Measurements from ENCODE around the gene GFOD1. TPM values are rescaled to one million over a fixed set of nuclear protein-coding genes. Genes with fewer than 3 reads are reported as not detected.
"Not testable (repeated sequence)": the region's sequence is repeated elsewhere in the genome, so short reads cannot be mapped to it uniquely, and the experiment has no call there.

Gene GFOD1
- polyA plus RNA-seq, 4 donors: 1.6 to 2.5 (median 1.8) TPM

- DNase-seq (ENCODE audit: low read depth in 4 of 4, low spot score in 3 of 4): peak in 1 of 4 donors; percentile 50
These were observed 24.7 kb upstream of the GFOD1 start for GRCh38 chr6:13511913-13512717.

GRCh38 chr6:13511141-13511571, 23.8 kb upstream of the GFOD1 start:
- DNase-seq (ENCODE audit: low read depth in 4 of 4, low spot score in 3 of 4): not testable (repeated sequence)

DNA sequence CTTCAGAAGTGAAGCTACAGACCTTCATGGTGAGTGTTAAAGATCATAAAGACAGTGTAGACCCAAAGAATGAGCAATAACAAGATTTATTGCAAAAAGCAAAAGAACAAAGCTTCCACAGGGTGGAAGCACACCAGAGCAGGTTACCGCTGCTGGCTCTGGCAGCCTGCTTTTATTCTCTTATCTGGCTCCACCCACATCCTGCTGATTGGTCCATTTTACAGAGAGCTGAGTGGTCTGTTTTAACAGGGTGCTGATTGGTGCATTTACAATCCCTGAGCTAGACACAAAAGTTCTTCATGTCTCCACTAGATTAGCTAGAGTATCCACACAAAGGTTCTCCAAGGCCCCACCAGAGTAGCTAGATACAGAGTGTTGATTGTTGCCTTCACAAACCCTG, 23.0 kb upstream of the GFOD1 start:
- DNase-seq (ENCODE audit: low read depth in 4 of 4, low spot score in 3 of 4): not testable (repeated sequence)

DNA sequence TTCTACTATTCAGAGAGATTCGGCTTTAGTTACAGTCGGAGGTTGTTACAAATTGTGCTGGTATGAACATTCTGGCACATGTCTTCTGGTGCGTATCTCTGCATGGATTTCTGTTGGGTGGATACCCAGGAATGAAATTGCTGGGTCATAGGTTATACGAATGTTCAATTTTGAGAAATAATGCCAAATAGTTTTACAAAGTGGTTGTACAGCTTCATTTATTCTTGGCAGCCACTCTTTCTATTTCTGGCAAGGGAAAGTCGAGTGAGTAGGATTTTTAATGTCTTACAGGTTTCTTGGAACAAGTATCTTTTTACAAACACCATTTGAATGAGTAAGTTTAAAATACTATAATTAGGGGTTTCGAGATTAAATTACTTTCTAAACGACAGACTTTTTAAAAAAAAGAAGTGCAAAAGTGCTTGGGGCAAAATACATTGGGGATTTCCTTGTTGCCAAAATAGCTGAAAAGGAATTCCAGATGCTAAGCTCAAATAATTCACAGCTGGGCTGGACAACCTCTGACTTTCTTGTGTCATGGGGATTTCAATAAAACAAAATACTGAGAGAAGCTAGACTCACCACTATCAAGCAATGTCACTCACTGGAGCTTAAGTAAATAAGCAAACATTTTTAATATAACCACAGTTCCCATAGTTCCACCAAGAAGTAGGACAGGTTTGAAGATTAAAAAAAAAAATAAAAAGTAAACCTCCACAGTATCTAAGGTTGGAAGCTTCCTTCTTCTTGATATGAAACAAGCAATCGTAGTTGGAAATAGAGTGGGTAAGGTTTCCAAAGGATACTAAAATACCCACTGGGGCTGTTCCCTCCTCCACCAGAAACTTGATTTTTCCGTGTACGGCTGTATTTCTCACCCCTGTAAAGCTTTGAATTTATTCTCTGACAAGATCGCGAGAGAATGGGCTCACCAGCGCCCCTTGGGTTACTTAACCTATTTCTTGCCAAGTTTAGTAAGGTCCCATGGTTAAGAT, 21.6 kb upstream of the GFOD1 start:
- no peak for DNase-seq (ENCODE audit: low read depth in 4 of 4, low spot score in 3 of 4)

GRCh38 chr6:13507306-13507860, 20.0 kb upstream of the GFOD1 start:
- no peak for DNase-seq (ENCODE audit: low read depth in 4 of 4, low spot score in 3 of 4)

DNA sequence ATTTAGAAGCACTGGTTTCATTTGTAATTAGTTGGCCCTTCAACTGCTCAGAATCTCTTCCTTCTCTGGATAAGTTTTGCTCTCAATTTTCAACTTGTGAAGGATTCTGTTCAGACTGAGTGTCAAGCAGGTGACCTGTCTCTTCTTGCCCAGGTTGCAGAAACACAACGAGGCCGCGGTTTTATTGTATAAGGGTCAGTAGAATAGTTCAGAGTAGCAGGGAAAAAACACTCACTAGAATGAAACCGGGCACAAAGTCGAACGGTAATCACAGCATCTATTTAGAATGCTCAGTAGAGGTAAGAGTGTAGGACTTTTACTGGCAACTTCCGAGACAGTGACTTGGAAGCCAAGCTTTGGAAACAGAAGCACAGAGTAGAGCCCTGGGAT, 17.9 kb upstream of the GFOD1 start:
- DNase-seq (ENCODE audit: low read depth in 4 of 4, low spot score in 3 of 4): no peak

DNA sequence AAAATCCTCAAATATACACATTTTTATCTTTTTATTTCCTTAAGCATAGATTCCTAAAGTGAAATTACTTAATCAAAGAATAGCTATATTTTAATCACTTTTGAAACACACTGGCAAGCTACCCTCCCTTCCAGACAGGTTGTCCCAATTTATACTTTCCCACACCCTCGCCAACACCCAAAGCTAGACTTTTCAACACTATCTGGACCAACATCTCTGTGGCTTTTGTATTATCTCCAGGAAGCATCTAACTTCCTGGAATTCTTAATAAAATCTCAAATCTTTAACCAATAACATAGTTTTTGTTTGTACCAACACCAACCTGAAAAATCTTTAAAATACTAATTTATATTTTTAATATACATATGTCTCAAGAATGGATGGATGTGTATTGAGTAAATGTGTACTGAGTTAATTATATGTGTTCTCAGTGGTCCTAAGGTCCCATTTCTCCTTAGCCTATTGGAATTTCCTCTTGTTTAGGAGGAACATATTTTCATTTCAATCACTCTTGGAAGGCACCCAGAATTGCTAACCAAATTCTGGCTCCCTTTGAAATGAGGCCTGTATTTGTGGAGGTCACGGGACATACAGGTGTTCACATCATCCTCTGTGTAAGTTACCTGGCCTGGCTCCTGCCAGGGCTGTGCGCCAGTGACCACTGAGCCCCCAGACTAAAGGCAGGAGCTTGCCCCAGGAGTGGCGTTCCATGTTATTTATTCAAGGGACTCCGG, 17.4 kb upstream of the GFOD1 start:
- DNase-seq (ENCODE audit: low read depth in 4 of 4, low spot score in 3 of 4): no peak

GRCh38 chr6:13500915-13501314, 13.5 kb upstream of the GFOD1 start:
- no peak for DNase-seq (ENCODE audit: low read depth in 4 of 4, low spot score in 3 of 4)

DNA sequence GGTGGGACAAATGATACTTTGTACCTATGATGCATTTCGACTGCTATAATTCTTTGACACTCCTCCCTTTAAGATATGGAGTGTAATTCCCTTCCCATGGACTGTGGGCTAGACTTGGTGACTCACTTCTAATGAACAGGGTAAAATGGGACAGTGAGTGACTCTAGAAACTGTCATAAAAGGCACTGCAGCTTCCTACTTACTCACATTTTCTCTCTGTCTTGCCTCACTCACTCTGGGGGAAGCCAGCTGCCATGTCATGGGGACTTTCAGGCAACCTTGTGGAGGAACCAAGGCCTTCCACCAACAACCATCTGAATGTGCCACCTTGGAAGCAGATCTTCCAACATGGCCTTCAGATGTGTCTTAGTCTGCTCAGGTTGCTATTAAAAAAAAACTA, 12.9 kb upstream of the GFOD1 start:
- no peak for DNase-seq (ENCODE audit: low read depth in 4 of 4, low spot score in 3 of 4)

- no peak for DNase-seq (ENCODE audit: low read depth in 4 of 4, low spot score in 3 of 4)
These were observed 9.3 kb upstream of the GFOD1 start for GRCh38 chr6:13496513-13497190.

DNA sequence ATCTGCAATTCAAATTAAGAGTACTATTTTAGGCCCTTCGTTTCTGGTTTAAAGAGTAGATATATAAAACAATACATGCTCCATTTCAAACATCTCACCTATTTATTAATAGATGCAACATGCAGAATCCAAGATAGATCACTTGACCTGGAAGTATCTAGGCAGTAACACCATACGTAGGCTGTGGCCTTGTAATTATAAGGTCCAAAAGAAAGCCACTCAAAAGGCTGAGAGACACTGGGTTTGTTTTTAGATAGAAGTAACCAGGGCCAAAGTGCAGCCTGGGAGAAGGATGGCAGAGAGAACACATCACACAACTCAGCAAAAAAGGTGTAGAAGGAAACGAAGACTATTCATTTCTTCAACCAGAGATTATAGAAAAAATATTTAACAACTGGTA, 8.4 kb upstream of the GFOD1 start:
- DNase-seq (ENCODE audit: low read depth in 4 of 4, low spot score in 3 of 4): no peak

GRCh38 chr6:13495112-13495776, 7.8 kb upstream of the GFOD1 start:
- no peak for DNase-seq (ENCODE audit: low read depth in 4 of 4, low spot score in 3 of 4)

DNA sequence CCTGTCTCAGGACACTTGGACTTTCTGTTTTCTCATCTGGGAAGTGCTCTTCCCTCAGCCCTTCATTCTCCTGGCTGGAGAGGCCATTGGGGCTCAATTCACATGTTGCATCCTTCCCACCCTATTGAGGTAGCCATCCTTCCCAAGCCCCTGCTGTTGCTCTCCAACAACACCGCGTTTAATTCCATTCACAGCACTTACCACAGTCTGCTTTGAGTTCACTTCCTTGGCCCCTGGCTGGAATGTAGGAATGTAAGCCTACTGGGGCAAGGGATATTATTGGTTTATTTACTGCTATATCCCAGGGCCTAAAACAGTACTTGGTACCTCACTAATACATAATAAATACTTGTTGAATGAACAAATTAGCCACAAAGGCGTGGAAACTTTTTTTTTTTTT, 6.7 kb upstream of the GFOD1 start:
- DNase-seq (ENCODE audit: low read depth in 4 of 4, low spot score in 3 of 4): no peak

DNA sequence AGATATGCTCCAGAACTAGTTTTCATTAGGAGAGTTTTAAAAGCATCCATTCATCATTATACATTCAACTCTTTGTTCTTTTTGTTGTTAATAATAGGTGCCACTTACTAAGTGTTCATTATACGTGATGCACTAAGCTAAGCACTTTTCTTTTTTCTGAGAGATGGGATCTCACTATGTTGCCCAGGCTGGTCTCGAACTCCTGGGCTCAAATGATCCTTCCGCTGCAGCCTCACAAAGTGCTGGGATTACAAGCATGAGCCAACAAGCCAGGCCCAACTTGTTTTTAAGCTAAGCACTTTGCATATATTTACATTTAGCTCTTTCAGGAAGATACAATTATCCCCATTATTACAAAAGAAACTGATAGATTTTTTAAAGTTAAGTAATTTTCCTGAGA, 5.7 kb upstream of the GFOD1 start:
- DNase-seq (ENCODE audit: low read depth in 4 of 4, low spot score in 3 of 4): no peak

DNA sequence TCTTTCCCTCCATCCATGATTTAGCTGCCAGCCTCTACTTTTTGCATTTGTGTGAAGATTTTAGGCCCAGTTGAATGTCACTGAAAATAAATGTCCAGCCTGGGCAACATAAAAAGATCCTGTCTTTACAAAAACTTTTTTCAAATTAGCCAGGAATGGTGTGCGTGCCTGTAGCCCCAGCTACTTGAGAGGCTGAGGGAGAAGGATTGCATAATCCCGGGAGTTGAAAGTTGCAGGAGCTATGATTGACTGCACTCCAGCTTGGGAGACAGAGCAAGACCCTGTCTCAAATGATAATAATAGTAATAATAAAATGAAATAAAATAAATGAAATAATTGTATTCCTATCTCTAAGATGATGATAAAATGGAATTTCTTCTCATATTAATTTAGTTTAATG, 5.0 kb upstream of the GFOD1 start:
- DNase-seq (ENCODE audit: low read depth in 4 of 4, low spot score in 3 of 4): no peak

DNA sequence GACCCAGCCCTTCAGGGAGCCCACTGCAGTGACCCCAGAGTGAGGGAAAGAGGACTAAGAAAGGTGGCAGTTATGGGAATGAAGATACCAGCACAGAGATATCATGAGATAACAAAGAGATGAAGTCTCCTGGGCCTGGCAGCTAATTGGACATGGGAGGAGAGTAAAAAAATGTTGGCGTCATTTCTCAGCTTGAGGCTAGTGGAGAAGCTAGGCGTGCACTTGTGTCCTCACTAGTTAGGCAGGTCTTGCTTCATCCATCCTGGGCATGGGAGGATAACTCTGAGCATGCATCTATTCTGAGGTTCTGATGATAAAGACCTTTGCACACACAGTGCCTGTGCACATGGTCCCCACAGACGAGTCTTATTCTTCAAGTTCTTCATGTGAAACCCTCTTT, 4.1 kb upstream of the GFOD1 start:
- DNase-seq (ENCODE audit: low read depth in 4 of 4, low spot score in 3 of 4): no peak

DNA sequence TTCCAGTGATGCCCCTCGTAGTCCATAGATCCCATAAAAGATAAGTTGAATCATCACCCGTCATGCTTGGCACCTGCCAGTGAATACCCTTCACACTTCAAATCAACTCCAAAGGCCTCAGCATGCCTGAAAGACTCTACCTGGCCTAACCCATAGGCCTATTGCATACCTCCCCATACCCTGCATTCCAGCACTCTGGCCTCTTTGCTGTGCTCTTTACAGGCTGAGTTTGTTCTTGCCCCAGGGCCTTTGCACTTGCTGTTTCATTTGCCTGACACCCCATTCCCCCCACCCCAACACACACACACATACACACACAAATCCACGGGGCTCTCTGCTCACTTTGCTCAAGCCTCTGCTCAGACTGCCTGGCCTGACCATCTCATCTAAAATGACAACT, 3.0 kb upstream of the GFOD1 start:
- DNase-seq (ENCODE audit: low read depth in 4 of 4, low spot score in 3 of 4): no peak

DNA sequence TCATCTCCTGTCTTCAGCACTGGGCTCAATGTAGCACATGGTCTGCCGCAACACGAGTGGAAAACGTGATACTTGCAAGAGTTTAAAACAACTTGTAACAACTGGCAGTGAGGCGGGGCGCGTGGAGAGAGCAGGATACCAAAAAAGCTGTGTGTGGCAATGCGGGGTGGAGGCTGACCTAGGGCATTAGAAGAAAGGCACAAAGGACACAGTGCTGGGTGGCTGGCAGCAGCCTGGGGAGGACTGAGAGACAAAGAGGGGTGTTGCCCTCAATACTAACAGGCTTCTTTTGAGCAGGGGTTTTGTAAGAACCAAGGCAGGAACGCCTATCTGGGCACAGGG, 1.5 kb upstream of the GFOD1 start:
- no peak for DNase-seq (ENCODE audit: low read depth in 4 of 4, low spot score in 3 of 4)

DNA sequence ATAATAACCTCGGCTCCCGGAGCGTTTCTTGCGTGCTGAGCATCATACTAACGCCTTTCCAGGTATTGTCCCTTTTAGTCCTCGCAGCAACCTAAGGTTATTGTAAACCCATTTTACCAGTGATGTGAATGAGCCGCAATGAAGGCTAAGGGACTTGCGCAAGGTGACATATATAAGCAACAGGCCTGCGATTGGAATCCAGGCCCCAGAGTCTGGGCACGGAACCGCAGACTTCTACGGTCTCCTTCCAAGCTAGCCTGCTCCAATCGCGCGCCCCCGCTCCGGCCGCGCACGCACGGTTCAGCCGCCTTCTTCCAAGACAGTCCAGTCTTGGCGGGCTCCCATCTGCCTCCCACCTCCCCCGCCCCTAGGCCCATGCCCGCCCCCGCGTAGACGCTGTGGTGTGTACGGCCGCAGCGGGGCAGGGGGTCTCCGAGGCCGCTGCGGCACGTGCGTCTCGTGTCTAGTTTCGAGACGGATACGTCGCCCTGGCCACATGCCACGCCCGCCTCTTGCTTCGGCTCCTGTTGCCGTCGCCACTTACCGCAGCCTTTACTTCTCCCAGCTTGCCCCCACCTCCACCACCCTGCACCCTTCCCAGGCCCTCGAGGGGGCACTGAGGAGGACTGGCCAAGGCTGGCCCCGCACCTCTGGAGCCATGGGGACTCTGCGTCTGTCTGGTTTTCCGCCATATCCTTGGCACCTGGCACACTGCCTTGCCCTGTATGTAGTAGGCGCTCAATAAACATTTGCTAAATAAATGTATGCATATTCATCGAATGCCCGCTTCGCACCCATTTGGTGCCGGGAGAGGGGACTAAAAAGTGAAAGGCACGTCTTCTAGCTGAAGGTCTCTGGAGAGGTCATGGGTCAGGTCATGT, 855 bp upstream of the GFOD1 start:
- no peak for DNase-seq (ENCODE audit: low read depth in 4 of 4, low spot score in 3 of 4)
